Keratinocyte (primary cell): ENCODE results near the gene TLK1. TPM values are rescaled to one million over a fixed set of nuclear protein-coding genes. Genes with fewer than 3 reads are reported as not detected.

Source experiments
- DNase-seq: peaks from one replicate; pipeline ENCODE4 v3.0.0-alpha.2; 2011; ENCODE audit warnings: low read depth, missing footprints, low spot score
- FAIRE-seq: peaks from 2 replicates; lab custom pipeline; 2011; peaks lifted over from hg19 to GRCh38; lab: Jason Lieb, UNC
- H2AFZ ChIP-seq: 2 replicates; pipeline ENCODE4 v1.6.0; 2012; ENCODE audit warnings: low read length, control low read depth, inconsistent platforms; ENCODE audit not compliant: control insufficient read depth
- H3K27ac ChIP-seq: 2 replicates; pipeline ENCODE4 v1.5.1; 2011; ENCODE audit warnings: low read length; ENCODE audit not compliant: control insufficient read depth, insufficient read depth
- H3K27me3 ChIP-seq: 3 replicates; pipeline ENCODE4 v1.6.0; 2011; ENCODE audit warnings: low read length; ENCODE audit not compliant: control insufficient read depth, insufficient read depth; ENCODE audit errors: extremely low read depth
- H3K36me3 ChIP-seq, 2 experiments: 2 replicates in 1 of 2; 3 replicates in 1 of 2; pipeline ENCODE4 v1.5.1; 2011; ENCODE audit warnings: low read length in 2 of 2, mild to moderate bottlenecking in 1 of 2; ENCODE audit not compliant: control insufficient read depth in 2 of 2, insufficient read depth in 2 of 2; ENCODE audit errors: extremely low read depth in 1 of 2
- H3K4me1 ChIP-seq: 3 replicates; pipeline ENCODE4 v1.5.1; 2011; ENCODE audit warnings: low read length; ENCODE audit not compliant: control insufficient read depth, insufficient read depth; ENCODE audit errors: extremely low read depth
- H3K4me2 ChIP-seq: 3 replicates; pipeline ENCODE4 v1.6.0; 2011; ENCODE audit warnings: low read depth, low read length; ENCODE audit not compliant: control insufficient read depth, insufficient read depth; ENCODE audit errors: extremely low read depth
- H3K4me3 ChIP-seq, 3 experiments: fragments of 200-600 bp in 1 of 3; sonication (generic) in 1 of 3; 2 replicates in 2 of 3; 3 replicates in 1 of 3; pipeline ENCODE4 v1.5.1; 2011 to 2016; ENCODE audit warnings: low read length in 3 of 3, mild to moderate bottlenecking in 3 of 3, control low read depth in 2 of 3, inconsistent platforms in 1 of 3, low read depth in 1 of 3, mixed read lengths in 1 of 3, mixed run types in 1 of 3, moderate library complexity in 1 of 3; ENCODE audit not compliant: control insufficient read depth in 2 of 3, insufficient read depth in 2 of 3; ENCODE audit errors: extremely low read depth in 1 of 3
- H3K79me2 ChIP-seq: 2 replicates; pipeline ENCODE4 v1.6.0; 2012; ENCODE audit warnings: low read length; ENCODE audit not compliant: control insufficient read depth, insufficient read depth
- H3K9ac ChIP-seq: 3 replicates; pipeline ENCODE4 v1.6.0; 2011; ENCODE audit warnings: low read length; ENCODE audit not compliant: control insufficient read depth, insufficient read depth; ENCODE audit errors: extremely low read depth
- H3K9me1 ChIP-seq: 3 replicates; pipeline ENCODE4 v1.6.0; 2011; ENCODE audit warnings: low read length; ENCODE audit not compliant: control insufficient read depth, insufficient read depth; ENCODE audit errors: extremely low read depth
- H3K9me3 ChIP-seq: 2 replicates; pipeline ENCODE4 v1.5.1; 2012; ENCODE audit warnings: low read depth, low read length; ENCODE audit not compliant: control insufficient read depth
- H4K20me1 ChIP-seq: 3 replicates; pipeline ENCODE4 v1.6.0; 2011; ENCODE audit warnings: low read length; ENCODE audit not compliant: control insufficient read depth, insufficient read depth; ENCODE audit errors: extremely low read depth
- EZH2 ChIP-seq: IDR thresholded peaks from one replicate; pipeline ENCODE4 v1.6.1; 2012; ENCODE audit warnings: inconsistent platforms, mild to moderate bottlenecking, low read length, moderate library complexity
- dilution Hi-C: fragments of 300-500 bp; cut with MboI; formaldehyde crosslinking; loops from one replicate; pipeline ENCODE4 v1.7.0; 2020; ENCODE audit warnings: low sequenced_read_pairs; ENCODE audit not compliant: extremely low pct_ligation_motif_present
- polyA plus RNA-seq, 5 experiments: library from polyadenylated mRNA; depleted of rRNA in 3 of 5; stranded (reverse) in 3 of 5; stranded (forward) in 1 of 5; unstranded in 1 of 5; fragments of >200 nt; gene quantifications; 1 replicate in 1 of 5; 2 replicates in 3 of 5; 3 replicates in 1 of 5; pipeline versions ENCODE4 v1.2.1 to v1.2.3, GENCODE V29; 2011 to 2012; ENCODE audit warnings: missing spikeins in 2 of 5, low read depth in 1 of 5, low replicate concordance in 1 of 5
- TF ChIP-seq, protein P1 (sequence below), 3 experiments: IDR thresholded peaks in 1 of 3; conservative IDR thresholded peaks in 1 of 3; optimal IDR thresholded peaks in 1 of 3; 2 replicates in 2 of 3; 3 replicates in 1 of 3; pipeline versions ENCODE3 to v1.5.1; 2011; ENCODE audit warnings: low read length in 3 of 3, mild to moderate bottlenecking in 3 of 3, moderate library complexity in 2 of 3, control low read depth in 1 of 3, inconsistent platforms in 1 of 3; ENCODE audit not compliant: insufficient read depth in 2 of 3; ENCODE audit errors: extremely low read depth in 1 of 3

TLK1 gene
- polyA plus RNA-seq, 1 donor (not counting 4 experiments of a cell fraction or from before 2014, with no cell fraction given): 14.7 TPM

DNA sequence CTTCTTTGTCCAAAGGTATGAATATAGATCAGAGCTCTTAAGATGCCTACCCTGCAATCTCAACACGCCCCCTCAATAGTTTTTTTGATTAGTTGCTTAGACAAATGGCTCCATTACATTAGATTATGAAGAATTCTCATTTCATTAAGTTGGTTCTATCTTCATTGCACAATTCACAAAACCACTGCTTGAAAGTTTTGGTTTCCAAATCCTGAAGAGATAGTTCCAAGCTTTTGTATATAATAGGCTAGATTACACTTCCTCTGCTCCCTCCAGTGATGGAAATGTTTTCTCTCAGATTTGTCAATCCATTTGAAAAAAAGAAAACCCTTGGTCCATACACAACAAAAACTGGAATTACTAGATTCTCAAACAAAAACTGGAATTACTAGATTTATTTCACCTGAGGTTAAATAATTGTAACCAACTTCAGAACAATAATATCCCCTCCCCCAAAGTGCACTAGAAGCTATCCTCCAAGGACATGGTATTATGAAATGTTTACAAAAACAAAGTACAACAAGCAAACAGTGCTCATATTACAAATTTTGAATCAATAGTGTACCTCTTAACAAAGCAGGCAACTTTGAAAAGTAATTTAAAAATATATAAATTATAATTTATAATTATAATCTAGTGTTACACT, 6.8 kb upstream of the TLK1 start:
- Histone ChIP-seq H3K4me2 (no peak overlapping the region), H3K4me3 (no peak overlapping the region), H4K20me1 (no peaks in the 10 kb centered on the region), H3K9me1 (no peaks in the 10 kb centered on the region), H2AFZ (no peak overlapping the region), H3K4me1 (no peaks in the 10 kb centered on the region), H3K79me2 (no peaks in the 10 kb centered on the region), H3K27me3 (no peaks in the 10 kb centered on the region), H3K9me3 (no peaks in the 10 kb centered on the region), H3K9ac (no peak overlapping the region), H3K36me3 (no peaks in the 10 kb centered on the region), H3K27ac (no peak overlapping the region)
- FAIRE-seq: no peak
- TF ChIP-seq, protein P1, sequence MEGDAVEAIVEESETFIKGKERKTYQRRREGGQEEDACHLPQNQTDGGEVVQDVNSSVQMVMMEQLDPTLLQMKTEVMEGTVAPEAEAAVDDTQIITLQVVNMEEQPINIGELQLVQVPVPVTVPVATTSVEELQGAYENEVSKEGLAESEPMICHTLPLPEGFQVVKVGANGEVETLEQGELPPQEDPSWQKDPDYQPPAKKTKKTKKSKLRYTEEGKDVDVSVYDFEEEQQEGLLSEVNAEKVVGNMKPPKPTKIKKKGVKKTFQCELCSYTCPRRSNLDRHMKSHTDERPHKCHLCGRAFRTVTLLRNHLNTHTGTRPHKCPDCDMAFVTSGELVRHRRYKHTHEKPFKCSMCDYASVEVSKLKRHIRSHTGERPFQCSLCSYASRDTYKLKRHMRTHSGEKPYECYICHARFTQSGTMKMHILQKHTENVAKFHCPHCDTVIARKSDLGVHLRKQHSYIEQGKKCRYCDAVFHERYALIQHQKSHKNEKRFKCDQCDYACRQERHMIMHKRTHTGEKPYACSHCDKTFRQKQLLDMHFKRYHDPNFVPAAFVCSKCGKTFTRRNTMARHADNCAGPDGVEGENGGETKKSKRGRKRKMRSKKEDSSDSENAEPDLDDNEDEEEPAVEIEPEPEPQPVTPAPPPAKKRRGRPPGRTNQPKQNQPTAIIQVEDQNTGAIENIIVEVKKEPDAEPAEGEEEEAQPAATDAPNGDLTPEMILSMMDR (optimal IDR thresholded peaks at IDR 0.05 in 1 of 3, IDR thresholded peaks at IDR 0.05 in 1 of 3, conservative IDR thresholded peaks at IDR 0.05 in 1 of 3; ENCODE audit: extremely low read depth in 1 of 3, insufficient read depth in 2 of 3, low read length in 3 of 3): no peak
- dilution Hi-C loops: no loop called here
- no peak for DNase-seq

DNA sequence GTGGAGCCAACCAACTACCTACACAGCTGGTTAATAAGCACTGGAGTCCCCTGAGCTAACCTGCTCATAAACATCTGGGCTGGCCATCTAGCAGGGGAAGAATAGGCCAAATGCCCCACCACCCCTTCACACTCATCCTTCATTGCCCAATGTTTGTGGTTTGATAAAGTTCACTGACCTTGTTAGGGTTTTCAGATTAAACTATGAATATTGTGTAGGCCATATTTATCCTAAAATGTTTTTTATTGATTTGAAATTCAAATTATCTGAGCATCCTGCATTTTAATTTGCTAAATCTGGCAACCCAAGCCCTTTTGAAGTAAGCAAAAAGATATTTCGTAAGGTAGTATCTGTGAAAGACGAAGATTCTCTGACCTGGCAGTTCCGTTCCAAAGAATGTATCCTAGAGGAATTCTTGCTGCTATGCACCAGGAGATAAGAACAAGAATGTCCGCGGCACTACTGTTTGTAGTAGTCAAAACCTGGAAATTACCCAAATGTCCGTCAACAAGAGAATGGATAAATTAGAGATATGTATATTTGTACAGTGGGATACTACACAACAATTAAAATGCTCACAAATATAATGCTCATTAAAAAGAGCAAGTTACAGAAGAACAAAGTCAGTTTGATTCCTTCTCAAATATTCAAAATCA, 5.8 kb upstream of the TLK1 start:
- no peaks in the 10 kb centered on the region for H3K9me1 ChIP-seq
- H3K4me2 ChIP-seq: no peak overlapping the region
- FAIRE-seq (no peak), DNase-seq (no peak)
- no peaks in the 10 kb centered on the region for H3K4me1 ChIP-seq
- H3K4me3 ChIP-seq: no peak overlapping the region
- H2AFZ ChIP-seq: no peak overlapping the region
- no peak overlapping the region for H3K9ac ChIP-seq
- H3K79me2 ChIP-seq: no peaks in the 10 kb centered on the region
- TF ChIP-seq, protein P1 (optimal IDR thresholded peaks at IDR 0.05 in 1 of 3, IDR thresholded peaks at IDR 0.05 in 1 of 3, conservative IDR thresholded peaks at IDR 0.05 in 1 of 3; ENCODE audit: extremely low read depth in 1 of 3, insufficient read depth in 2 of 3, low read length in 3 of 3): no peak
- TF ChIP-seq EZH2: no peak
- H3K9me3 ChIP-seq: no peaks in the 10 kb centered on the region
- dilution Hi-C loops: no loop called here
- H3K27me3 ChIP-seq: no peaks in the 10 kb centered on the region
- no peaks in the 10 kb centered on the region for H4K20me1 ChIP-seq
- H3K36me3 ChIP-seq: no peaks in the 10 kb centered on the region
- H3K27ac ChIP-seq: no peak overlapping the region
